HAP-1 (cell line): ENCODE results near the gene CNN1.
"Not testable (repeated sequence)": the region's sequence is repeated elsewhere in the genome, so short reads cannot be mapped to it uniquely, and the experiment has no call there.

Experiments used
- DNase-seq, 2 experiments: peaks; one replicate each; pipeline ENCODE4 v3.0.0-alpha.2; 2016 to 2020; ENCODE audit warnings: low spot score in 2 of 2
- H3K27me3 ChIP-seq: fragments of 250-450 bp; sonication (Bioruptor Pico); 2 replicates; pipeline ENCODE4 v1.5.1; 2020; ENCODE audit warnings: low read depth, mild to moderate bottlenecking, moderate library complexity
- H3K36me3 ChIP-seq: fragments of 250-450 bp; sonication (Bioruptor Pico); replicated peaks from 2 replicates; pipeline ENCODE4 v1.5.1; 2020; ENCODE audit warnings: mild to moderate bottlenecking
- H3K4me1 ChIP-seq: fragments of 250-450 bp; sonication (Bioruptor Pico); 2 replicates; pipeline ENCODE4 v1.5.1; 2020; ENCODE audit warnings: mild to moderate bottlenecking
- H3K4me3 ChIP-seq: fragments of 250-450 bp; sonication (Bioruptor Pico); 2 replicates; pipeline ENCODE4 v1.5.1; 2020; ENCODE audit warnings: mild to moderate bottlenecking, moderate library complexity
- H3K9me3 ChIP-seq: fragments of 250-450 bp; sonication (Bioruptor Pico); 2 replicates; pipeline ENCODE4 v1.5.1; 2020; ENCODE audit warnings: mild to moderate bottlenecking, moderate library complexity
- in situ Hi-C: fragments of 300-500 bp; cut with MboI; formaldehyde crosslinking; loops from 3 replicates; pipeline ENCODE4 v1.14.3; 2020; ENCODE audit warnings: low sequenced_read_pairs, inconsistent platforms, mixed read lengths

Gene CNN1

DNA sequence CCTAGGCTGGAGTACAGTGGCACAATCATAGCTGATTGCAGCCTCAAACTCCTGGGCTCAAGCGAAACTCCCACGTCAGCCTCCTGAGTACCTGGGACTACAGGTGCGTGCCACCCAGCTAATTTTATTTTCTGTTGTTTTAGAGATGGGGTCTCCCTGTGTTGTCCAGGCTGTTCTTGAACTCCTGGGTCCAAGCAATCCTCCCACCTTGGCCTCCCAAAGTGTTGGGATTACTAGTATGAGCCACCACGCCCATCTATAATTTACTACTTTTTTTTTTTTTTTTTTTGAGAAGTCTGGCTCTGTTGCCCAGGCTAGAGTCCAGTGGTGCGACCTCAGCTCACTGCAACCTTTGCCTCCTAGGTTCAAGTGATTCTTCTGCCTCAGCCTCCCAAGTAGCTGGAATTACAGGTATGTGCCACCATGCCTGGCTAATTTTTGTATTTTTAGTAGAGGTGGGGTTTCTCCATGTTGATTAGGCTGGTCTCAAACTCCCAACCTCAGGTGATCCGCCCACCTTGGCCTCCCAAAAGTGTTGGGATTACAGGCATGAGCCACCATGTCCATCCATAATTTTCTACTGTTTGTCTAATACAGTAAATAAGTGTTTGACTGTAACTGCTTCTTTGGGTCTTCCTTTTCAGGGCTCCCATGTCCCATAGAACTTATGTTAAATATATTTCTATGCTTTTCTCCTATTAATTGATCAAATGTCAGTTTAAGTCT lies 25.6 kb downstream of the CNN1 start:
- H3K4me1 ChIP-seq, H3K4me3 ChIP-seq, H3K36me3 ChIP-seq, in situ Hi-C loops, H3K9me3 ChIP-seq, DNase-seq, H3K27me3 ChIP-seq: not testable (repeated sequence)

DNA sequence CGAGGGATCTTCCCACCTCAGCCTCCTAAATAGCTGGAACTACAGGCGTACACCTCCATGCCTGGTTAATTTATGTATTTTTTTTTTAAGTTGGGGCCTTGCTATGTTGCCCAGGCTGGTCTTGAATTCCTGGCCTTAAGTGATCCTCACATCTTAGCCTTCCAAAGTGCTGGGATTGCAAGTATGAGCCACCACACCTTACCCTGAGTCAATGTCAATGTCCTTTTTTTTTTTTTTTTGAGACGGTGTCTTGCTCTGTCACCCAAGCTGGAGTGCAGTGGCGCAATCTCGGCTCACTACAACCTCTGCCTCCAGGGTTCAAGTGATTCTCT lies 27.0 kb downstream of the CNN1 start:
- in situ Hi-C loops, H3K27me3 ChIP-seq, H3K36me3 ChIP-seq, H3K4me1 ChIP-seq, H3K4me3 ChIP-seq, DNase-seq, H3K9me3 ChIP-seq: not testable (repeated sequence)

DNA sequence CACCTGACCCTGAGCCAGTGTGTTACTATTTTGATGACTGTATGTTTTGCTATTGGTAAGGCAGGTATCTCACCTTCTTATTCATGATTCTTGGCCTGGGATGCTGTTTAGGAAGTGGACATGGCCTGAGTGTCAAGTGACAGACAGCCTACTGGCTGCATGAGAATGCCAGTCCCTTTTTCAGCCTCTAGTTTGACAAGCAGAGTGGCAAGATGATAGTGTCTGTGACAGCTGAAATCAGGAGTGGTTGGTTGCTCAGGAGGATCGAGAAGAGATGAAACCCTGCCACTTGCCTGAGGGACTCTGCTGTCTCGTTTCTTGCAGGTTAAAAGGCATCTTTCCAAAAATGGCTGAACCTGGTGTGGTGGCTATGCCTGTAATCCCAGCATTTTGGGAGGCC lies 27.5 kb downstream of the CNN1 start:
- H3K4me1 ChIP-seq, result no peaks in the 10 kb centered on the region
- no peaks in the 10 kb centered on the region for H3K27me3 ChIP-seq
- no peaks in the 10 kb centered on the region for H3K36me3 ChIP-seq
- H3K9me3 ChIP-seq, result no peaks in the 10 kb centered on the region
- DNase-seq, result no peak
- H3K4me3 ChIP-seq, result no peak overlapping the region
- in situ Hi-C loops, result no loop called here

DNA sequence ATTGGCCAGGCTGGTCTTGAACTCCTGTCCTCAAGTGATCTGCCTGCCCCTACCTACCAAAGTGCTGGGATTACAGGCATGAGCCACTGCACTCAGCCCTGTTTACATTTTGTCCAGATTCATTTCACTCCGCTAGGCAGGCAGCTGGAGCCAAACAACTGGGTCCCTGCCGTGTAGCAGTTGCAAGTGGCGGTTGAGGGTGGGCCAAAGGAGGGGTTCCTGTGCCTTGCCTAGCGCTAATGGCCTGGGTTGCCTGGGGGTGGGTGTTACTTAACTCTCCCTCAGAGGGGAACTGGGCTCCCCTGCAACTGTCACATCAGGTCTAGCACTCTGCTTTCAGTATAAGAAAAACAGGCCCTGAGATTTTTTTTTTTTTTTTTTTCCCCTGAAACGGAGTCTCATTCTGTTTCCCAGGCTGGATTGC lies 31.4 kb downstream of the CNN1 start:
- no peak overlapping the region for H3K4me3 ChIP-seq
- no peaks in the 10 kb centered on the region for H3K27me3 ChIP-seq
- no peaks in the 10 kb centered on the region for H3K36me3 ChIP-seq
- DNase-seq, result no peak
- in situ Hi-C loops, result no loop called here
- H3K4me1 ChIP-seq, result no peaks in the 10 kb centered on the region
- H3K9me3 ChIP-seq, result no peaks in the 10 kb centered on the region

DNA sequence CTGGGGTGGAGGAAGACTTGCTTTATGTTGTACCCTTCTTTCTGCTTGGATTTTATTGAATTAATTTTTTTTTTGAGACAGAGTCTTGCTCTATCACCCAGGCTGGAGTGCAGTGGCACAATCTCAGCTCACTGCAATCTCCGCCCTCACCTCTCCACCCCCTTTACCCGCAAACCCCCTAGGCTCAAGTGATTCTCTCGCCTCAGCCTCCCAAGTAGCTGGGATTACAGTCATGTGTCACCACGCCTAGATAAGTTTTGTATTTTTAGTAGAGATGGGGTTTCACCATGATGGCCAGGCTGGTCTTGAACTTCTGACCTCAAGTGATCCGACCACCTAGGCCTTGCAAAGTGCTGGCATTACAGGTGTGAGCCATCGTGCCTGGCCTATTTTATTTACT lies 34.7 kb downstream of the CNN1 start:
- DNase-seq, H3K27me3 ChIP-seq, H3K36me3 ChIP-seq, H3K4me3 ChIP-seq, H3K4me1 ChIP-seq, H3K9me3 ChIP-seq, in situ Hi-C loops: not testable (repeated sequence)

DNA sequence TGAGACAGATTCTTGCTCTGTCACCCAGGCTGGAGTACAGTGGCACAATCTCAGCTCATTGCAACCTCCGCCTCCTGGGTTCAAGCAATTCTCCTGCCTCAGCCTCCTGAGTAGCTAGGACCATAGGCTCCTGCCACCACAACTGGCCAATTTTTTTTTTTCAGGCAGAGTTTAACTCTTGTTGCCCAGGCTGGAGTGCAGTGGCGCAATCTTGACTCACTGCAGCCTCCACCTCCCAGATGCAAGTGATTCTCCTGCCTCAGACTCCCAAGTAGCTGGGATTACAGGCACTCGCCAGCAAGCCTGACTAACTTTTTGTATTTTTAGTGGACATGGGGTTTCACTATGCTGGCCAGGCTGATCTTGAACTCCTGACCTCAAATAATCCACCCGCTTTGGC lies 35.1 kb downstream of the CNN1 start:
- H3K9me3 ChIP-seq, H3K4me1 ChIP-seq, DNase-seq, H3K36me3 ChIP-seq, H3K27me3 ChIP-seq, in situ Hi-C loops, H3K4me3 ChIP-seq: not testable (repeated sequence)

DNA sequence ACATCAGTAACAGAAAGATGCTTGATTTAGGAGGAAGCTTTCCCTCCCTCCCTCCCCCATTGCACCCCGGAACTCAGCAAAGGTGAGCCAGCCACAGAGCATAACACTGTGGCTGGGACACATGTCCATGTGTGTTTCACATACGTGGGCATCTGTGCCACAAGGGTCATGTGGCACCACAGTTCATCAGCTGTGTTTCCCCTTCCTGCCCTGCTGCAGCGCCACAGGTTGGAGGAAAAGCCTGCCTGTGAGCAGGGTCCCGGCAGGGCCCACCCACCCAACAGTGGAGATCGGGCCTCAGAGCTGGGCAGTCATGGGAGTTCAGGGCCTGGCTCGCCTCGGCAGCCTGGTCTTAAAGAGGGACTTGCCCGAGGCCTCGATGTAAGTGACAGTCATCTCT lies 36.0 kb downstream of the CNN1 start:
- no peaks in the 10 kb centered on the region for H3K9me3 ChIP-seq
- in situ Hi-C loops, result no loop called here
- H3K4me3 ChIP-seq, result no peak overlapping the region
- H3K4me1 ChIP-seq, result no peaks in the 10 kb centered on the region
- no peaks in the 10 kb centered on the region for H3K36me3 ChIP-seq
- DNase-seq, result no peak
- no peaks in the 10 kb centered on the region for H3K27me3 ChIP-seq

DNA sequence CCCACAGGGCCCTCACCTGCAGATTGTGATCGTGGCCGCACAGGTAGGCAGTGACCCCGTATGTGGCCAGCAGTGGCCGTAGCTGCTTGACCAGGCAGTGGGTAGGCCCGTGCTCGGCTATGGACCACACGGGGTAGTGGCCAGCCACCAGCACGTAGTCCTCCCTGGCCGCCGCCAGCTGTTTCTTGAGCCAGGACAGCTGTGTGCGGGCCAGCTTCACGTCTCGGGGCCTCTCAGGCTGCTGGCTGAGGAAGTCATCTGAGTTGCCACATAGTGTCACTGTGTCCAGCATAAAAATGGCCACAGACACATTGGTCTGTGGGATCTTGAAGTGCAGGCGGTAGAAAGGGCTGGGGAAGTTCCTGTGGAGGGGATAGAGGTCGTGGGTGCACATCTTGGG lies 37.6 kb downstream of the CNN1 start:
- no peak for DNase-seq
- Histone ChIP-seq H3K4me3 (no peak overlapping the region), H3K9me3 (no peaks in the 10 kb centered on the region), H3K27me3 (no peaks in the 10 kb centered on the region), H3K4me1 (no peaks in the 10 kb centered on the region), H3K36me3 (no peaks in the 10 kb centered on the region)
- in situ Hi-C loops, result no loop called here

DNA sequence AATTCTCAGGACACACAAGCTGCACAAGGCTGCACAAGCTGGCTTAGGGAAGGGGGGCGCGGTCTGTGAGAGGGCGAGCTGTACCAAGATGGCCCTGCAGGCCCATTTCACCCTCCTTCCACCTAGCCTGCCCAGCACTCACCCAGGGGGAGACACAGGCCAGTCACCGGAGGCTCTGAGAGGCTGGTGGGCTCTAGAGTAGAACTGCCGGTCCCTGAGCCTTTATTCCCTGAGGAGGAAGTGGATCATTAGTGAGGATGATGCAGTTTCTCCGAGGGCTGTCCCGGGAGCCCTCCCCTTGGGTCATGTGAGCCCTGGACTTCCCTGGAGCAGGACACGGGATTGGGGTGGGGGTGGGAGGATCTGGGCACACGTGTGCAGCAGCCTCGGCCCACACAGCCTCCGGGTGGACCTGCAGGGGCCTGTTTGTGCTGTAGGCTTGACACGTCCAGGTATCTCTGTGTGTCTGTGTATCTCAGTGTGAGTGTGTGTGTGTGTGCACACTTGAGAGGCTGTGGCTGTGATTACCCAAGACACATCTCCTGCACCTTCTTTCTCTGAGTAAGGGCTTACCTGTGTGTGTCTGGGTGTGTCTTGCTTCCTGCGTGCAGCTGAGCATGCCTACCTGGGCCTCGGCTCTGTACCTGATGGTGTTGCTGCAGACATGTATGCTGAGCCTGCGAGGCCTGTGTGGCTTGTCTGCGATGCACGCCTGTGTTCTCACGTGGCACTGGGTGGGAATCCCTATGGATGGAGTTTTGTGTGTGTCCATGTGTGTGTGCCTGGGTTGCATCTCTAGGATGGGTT lies 39.0 kb downstream of the CNN1 start, which contains the start of gene ACP5:
ACP5 (minus strand) TSS at position 195 of the 807 bp plus-strand sequence. CDS start 328 bp downstream, outside the sequence.
- H3K27me3 ChIP-seq, result no peaks in the 10 kb centered on the region
- H3K9me3 ChIP-seq, result no peaks in the 10 kb centered on the region
- no peaks in the 10 kb centered on the region for H3K36me3 ChIP-seq
- H3K4me1 ChIP-seq, result no peaks in the 10 kb centered on the region
- in situ Hi-C loops, result no loop called here
- no peak for DNase-seq
- no peak within 1 kb of the TSS for H3K4me3 ChIP-seq

DNA sequence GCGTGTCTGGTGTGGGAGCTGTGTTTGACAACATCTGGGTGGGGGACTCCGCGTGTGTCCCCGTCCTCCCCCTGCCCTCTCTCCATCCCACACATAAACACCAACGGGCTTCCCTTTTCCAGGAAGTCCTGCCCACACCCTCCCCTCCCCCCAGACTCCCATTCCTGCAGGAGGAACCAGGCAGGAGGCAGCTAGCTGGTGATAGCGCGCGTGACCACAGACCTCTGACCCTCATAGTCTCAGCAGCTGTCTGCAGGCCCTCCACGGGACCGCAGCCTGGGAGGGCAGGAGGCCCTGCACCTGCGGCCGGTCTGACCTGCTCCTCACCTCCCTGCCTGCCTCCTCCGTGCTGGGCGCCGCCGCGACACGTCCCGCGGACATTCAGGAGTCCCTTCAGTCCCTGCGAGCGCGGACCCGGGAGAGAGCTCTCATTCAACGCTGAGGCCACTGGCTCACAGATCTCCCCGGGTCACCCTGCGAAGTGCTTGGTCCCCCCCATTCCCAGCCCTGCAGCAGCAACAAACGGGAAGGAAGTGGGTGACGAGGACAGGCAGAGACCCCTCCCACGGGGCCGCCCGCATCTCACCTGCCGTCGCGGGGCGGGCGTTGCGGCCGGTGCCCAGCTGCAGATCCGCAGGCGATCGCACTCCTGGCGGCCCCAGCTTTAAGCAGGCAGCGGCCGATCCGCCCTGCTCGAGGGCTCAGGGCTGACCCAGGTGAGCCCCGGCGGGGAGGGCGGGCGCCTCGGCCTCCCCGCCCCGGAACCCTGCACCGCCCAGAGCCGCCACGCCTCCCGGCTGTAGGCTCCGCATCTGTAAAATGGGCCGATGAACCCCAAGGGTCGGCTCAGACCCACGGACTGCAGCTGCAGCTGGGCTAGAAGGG lies 39.8 kb downstream of the CNN1 start:
- H3K9me3 ChIP-seq, result no peaks in the 10 kb centered on the region
- no peaks in the 10 kb centered on the region for H3K36me3 ChIP-seq
- DNase-seq, result no peak
- no peak overlapping the region for H3K4me3 ChIP-seq
- in situ Hi-C loops, result no loop called here
- H3K27me3 ChIP-seq, result no peaks in the 10 kb centered on the region
- H3K4me1 ChIP-seq, result no peaks in the 10 kb centered on the region

DNA sequence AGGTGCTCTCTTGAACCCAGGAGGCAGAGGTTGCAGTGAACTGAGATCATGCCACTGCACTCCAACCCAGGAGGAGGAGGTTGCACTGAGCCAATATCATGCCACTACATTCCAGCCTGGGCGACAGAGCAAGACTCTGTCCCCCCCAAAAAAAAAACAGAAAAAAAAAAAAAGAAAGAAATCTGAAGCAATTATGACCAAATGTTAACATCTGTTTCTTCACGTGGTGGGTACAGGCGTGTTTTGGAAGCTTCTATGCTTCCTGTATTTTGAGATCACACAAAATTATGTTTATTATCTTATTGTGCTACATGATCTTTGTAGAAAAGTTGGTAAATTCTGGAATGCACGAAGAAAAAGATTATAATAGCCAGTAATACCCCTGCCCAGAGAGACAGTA lies 41.5 kb downstream of the CNN1 start:
- H3K4me1 ChIP-seq, result no peaks in the 10 kb centered on the region
- no peaks in the 10 kb centered on the region for H3K36me3 ChIP-seq
- no peak for DNase-seq
- H3K9me3 ChIP-seq, result no peaks in the 10 kb centered on the region
- no peak overlapping the region for H3K4me3 ChIP-seq
- in situ Hi-C loops, result no loop called here
- H3K27me3 ChIP-seq, result no peaks in the 10 kb centered on the region

DNA sequence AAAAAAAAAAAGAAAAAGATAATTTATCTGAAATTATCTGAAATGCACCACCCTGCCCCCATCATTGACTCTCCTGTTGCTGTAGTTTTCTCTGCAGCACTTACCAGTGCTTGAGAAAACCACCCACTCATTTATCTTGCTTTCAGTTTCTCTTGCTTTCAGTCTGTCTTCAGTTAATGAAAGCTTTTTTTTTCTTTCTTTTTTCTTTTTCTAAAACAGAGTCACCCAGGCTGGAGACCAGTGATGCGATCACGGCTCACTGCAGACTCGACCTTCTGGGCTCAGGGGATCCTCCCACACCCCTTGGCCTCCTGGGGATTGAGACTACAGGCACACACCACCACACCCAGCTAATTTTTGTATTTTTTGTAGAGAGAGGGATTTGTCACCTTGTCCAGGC lies 43.1 kb downstream of the CNN1 start:
- Histone ChIP-seq H3K4me3 (no peak overlapping the region), H3K27me3 (no peaks in the 10 kb centered on the region), H3K4me1 (no peaks in the 10 kb centered on the region), H3K9me3 (no peaks in the 10 kb centered on the region), H3K36me3 (no peaks in the 10 kb centered on the region)
- no peak for DNase-seq
- in situ Hi-C loops, result no loop called here

DNA sequence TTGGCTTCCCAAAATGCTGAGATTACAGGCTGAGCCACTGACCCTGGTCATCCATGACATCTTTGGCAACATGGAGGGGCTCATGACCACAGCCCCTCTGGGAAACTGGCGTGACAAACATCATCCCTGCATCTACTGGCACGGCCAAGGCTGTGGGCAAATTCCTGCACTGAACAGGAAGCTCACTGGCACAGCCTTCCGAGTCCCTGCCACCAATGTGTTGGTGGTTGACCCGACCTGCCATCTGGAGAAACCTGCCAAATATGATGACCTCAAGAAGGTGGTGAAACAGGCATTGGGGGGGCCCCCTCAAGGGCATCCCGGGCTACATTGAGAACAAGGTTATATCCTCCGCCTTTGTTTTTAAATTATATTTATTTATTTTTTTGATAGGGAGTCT lies 47.7 kb downstream of the CNN1 start:
- Histone ChIP-seq H3K27me3 (no peaks in the 10 kb centered on the region), H3K36me3 (no peaks in the 10 kb centered on the region), H3K4me3 (no peak overlapping the region), H3K4me1 (no peaks in the 10 kb centered on the region), H3K9me3 (no peaks in the 10 kb centered on the region)
- no peak for DNase-seq
- in situ Hi-C loops, result no loop called here
